ENCODE data around the gene ZBTB7A.

ZBTB7A gene

DNA sequence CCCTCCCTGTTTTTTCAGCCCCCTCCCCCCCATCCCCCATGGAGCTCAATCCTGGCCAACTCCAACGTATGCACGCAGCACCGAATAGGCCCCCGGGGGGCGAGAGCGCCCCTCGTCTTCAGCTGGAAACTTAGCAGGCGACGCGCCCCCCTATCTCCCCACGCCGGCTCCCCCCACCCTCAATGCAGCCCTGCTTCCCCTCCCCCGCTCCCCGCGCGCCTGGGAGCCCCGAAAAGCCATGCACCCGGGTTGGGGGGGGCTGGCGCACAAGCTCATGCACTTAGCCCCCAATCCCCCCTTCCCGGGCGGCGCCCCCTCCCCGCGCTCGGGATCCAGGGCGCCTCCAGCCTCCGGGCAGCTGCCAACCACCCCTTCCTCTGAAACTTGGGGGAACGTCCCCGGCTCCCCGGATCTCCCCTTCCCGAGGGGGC is 508 bp downstream of the ZBTB7A start:
- DNase-seq, result no peak

- peak; percentile 87 for DNase-seq
These were observed 1.1 kb downstream of the ZBTB7A start for GRCh38 chr19:4065430-4066175.

GRCh38 chr19:4064496-4065260 is 2.0 kb downstream of the ZBTB7A start:
- no peak for DNase-seq

- DNase-seq, result no peak
These were observed 2.6 kb downstream of the ZBTB7A start for GRCh38 chr19:4064149-4064495.

DNA sequence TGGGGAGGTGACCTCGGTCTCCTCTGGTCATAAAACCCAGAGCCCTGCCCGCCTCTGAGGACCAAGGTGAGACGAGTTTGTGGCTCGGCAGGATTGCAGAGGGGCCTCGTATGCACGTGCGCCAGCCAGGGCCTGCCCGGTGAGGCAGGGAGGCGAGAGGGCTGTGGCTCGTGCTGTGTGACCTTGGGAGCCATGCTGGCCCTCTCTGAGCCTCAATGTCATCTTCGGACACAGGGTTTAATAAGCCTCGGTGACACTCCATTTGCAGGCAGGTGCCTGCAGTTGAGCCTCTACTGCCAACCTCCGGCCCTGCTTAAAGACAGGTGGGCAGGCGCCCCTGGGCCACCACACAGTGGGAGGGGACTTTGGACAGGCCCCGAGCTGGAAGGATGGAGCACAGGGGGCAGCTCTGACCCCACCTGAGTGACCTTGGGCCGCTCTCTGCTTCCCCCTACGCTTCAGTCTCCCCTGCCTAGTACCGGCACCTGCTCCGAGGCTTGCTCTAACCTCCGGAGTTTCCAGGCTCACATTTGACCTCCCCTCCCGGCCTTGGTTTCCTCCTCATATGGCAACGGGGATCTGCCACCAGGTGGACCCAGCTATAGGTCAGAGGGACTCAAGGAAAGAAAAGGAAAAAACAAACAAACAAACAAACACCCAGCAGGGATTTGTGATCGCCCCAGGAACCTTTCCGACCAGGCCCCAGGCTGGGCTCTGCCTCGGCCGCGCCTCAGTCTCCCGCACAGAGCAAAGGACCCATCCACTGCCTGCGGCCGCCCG is 3.1 kb downstream of the ZBTB7A start:
- DNase-seq, result no peak

GRCh38 chr19:4062419-4063368 is 4.0 kb downstream of the ZBTB7A start:
- no peak for DNase-seq

- peak; percentile 53 for DNase-seq
These were observed 4.8 kb downstream of the ZBTB7A start for GRCh38 chr19:4061683-4062418.

DNA sequence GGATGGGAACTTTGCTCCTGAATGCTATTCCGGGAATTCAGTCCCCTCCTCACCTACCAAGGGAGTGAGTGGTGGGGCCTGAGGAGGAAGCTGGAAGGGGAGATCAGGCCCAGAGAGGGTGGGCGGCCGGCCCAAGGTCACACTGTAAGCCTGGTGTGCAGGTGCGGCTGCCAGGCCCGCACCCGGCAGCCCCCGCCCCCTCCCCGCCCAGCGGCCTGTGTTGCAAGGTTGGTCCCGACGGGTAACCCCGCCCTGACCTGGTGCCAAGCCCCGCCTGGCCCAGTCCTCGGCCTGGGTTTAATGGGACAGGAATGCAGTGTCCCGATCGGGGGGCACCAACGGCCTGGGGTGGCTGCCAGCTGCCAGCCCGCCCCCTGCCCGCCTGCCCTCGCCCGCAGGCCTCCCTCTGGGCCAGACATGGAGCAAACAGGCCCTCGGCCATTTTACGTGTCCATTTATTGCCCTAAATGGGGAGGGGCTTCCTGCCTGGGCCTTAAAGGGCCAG is 5.5 kb downstream of the ZBTB7A start:
- peak; percentile 18 for DNase-seq

GRCh38 chr19:4060621-4061177 is 6.0 kb downstream of the ZBTB7A start:
- no peak for DNase-seq

DNA sequence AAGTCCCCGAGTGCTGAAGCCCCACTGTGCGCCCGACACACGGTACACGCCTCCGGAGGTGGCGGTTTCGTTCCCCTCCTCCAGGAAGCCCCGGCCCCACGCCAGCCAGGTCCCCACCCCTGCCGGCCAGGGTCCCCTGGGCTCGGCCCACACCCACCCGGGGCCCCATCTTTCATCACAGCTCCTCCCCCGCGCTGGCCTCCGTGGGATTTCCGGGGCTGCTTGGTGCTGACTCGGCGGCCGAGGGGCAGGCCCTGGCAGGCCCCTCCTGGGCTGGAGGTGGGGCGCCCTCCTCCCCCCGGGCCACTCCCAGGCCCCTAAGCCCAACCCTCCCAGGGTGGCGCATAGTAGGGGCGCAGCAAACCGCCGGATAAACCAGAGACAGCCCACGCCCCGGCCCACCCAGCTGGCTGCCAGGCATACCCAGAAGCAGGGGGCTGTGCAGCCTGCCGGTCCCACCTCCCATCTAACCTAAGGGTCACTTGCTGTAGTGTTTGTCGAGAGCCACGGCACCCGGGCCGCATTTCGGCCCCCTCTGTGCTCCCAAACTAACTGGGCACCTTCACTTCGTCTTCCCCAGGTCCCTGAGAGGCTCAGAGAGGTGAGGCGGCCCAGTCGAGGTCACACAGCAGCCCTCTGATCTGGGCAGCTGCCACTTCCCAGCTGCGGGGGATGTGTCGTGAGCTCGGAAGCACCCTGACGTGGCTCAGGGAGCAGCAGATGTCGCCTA is 6.6 kb downstream of the ZBTB7A start:
- no peak for DNase-seq

- DNase-seq, result no peak
These were observed 7.2 kb downstream of the ZBTB7A start for GRCh38 chr19:4059453-4059871.

DNA sequence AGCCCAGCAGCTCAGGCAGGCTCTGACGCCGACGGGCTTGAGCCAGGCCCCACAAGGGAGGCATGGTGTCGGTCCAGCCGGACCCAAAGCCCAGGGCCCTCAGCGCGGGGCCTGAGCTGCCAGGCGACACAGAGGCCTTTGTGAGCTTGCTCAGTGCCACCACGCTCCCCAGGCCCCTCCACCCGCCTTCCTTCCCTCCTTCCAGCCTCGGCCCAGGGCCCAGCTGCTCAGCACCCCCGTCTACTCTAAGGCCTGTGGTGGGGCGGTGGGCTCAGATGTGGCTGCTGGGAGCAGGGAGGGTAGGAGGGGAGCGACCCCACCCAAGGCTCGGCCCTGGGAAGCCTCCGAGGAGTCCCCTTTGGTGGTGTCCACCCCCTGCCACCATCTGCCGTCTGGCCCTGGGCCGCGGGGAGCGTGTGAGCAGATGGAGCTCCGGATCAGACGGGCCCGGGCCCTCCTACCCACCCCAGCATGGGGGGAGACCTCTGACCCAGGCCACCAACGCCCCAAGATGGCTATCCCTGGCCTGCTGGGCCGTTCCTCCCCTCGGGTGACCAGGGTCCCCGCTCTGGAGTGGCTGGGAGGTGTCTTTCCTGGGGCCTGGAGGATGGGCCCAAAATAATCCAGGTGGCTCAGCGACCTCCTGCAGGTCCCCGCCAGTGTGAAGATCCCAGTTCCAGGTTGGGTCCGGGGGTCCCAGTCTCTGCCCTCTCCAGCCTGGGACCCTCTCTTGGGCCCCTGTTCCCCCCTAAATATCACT is 7.8 kb downstream of the ZBTB7A start:
- DNase-seq, result no peak

- no peak for DNase-seq
These were observed 8.6 kb downstream of the ZBTB7A start for GRCh38 chr19:4057931-4058692.

- no peak for DNase-seq
These were observed 11.5 kb downstream of the ZBTB7A start for GRCh38 chr19:4055209-4055552.

- DNase-seq, result no peak
These were observed 12.1 kb downstream of the ZBTB7A start for GRCh38 chr19:4054441-4055208.

DNA sequence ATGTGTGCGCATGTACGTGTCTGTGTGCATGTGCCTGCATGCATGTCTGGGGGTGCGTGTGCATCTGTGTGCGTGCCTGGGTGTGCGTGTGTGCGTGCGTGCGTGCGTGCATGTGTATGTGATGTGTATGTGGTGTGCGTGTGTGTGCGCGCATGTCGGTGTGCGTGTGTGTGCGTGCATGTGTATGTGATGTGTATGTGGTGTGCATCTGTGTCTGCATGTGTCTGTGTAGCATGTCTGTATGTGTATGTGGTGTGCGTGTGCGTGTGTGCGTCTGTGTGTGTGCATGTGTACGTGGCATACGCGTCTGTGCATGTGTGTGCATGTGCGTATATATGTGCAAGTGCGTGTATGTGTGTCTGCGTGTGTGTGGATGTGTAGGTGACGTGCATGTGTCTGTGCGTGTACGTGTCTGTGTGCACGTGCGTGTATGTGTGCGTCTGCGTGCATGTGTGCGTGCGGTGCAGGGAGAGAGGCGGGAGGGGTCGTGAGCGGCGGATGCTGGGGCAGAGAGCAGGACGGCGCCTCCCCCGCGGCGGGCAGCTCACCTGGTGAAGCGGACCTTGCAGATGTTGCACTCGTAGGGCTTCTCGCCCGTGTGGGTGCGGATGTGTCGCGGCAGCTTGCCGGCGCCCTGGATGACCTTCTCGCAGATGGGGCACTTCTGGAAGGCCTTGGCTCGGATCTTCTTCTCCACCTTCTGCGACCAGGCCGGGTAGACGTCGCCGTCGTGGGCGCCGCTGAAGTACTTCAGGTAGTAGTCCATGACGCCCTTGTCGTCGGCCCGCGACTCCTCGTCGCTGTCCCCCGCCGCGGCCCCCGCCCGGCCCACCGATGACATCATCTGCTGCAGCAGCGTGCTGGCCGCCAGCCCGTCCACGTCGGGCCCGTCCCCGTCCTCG is 13.0 kb downstream of the ZBTB7A start:
- no peak for DNase-seq

DNA sequence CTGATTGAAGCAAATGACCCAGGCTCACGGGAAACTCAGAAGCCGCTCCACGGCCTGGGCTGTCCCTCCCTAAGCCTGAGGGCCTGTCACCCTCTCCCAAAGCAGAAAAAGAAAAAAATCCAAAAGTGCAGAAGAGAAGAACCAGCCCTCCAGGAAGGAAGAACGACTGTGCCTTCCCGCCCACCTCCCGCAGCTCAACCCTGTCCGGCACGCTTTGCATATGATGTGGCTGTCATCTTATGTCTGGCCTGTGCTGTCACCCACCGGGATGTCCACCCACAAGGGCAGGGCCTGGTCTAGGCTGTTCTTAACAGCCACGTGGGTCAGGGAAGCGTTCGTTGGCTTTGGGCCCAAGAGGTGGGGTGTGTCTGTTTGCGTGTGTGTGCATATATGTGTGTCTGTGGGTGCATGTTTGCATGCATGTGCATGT is 13.7 kb downstream of the ZBTB7A start:
- no peak for DNase-seq

All from DMS153 (cell line).